OCI-LY3 (cell line): ENCODE results near the gene MGA.

ENCODE experiments used
- H2AFZ ChIP-seq: fragments of 200-600, 300-600 bp; shearing (Covaris generic); 2 replicates; pipeline ENCODE4 v1.6.0; 2014; ENCODE audit warnings: antibody characterized with exemption, low read depth, low read length
- H3K27ac ChIP-seq: fragments of 200-600, 300-600 bp; sonication (generic); 2 replicates; pipeline ENCODE4 v1.5.1; 2014; ENCODE audit warnings: mild to moderate bottlenecking, low read length, moderate library complexity, mixed read lengths
- H3K27me3 ChIP-seq: fragments of 200-600, 300-600 bp; sonication (generic); 2 replicates; pipeline ENCODE4 v1.6.1; 2014; ENCODE audit warnings: low read depth, low read length, mixed read lengths
- H3K36me3 ChIP-seq: fragments of 200-600, 300-600 bp; sonication (generic); replicated peaks from 2 replicates; pipeline ENCODE3; 2014; ENCODE audit warnings: low read depth, low read length, mixed read lengths
- H3K4me1 ChIP-seq: fragments of 300-600, 200-600 bp; sonication (generic); 2 replicates; pipeline ENCODE4 v1.6.1; 2014; ENCODE audit warnings: low read length, mixed read lengths
- H3K4me2 ChIP-seq: fragments of 200-600, 300-600 bp; sonication (generic); 2 replicates; pipeline ENCODE4 v1.6.1; 2014; ENCODE audit warnings: low read length, mixed read lengths
- H3K4me3 ChIP-seq: fragments of 300-600, 200-600 bp; sonication (generic); 2 replicates; pipeline ENCODE4 v1.5.1; 2014; ENCODE audit warnings: antibody characterized with exemption, mild to moderate bottlenecking, low read length, moderate library complexity
- H3K79me2 ChIP-seq: fragments of 300-600, 200-600 bp; shearing (Covaris generic); 2 replicates; pipeline ENCODE4 v1.6.1; 2014; ENCODE audit warnings: mild to moderate bottlenecking, low read length, mixed read lengths
- H3K9ac ChIP-seq: fragments of 300-600, 200-600 bp; shearing (Covaris generic); 2 replicates; pipeline ENCODE4 v1.6.0; 2014; ENCODE audit warnings: mild to moderate bottlenecking, low read length, moderate library complexity
- H3K9me3 ChIP-seq: fragments of 200-600, 300-600 bp; shearing (Covaris generic); 2 replicates; pipeline ENCODE4 v1.6.1; 2014; ENCODE audit warnings: low read length, mixed read lengths; ENCODE audit not compliant: insufficient read depth
- H4K20me1 ChIP-seq: fragments of 200-600, 300-600 bp; sonication (generic); 2 replicates; pipeline ENCODE4 v1.6.1; 2016; ENCODE audit warnings: low read length, mixed read lengths; ENCODE audit not compliant: insufficient read depth
- EZH2phosphoT487 ChIP-seq: fragments of 200-600 bp; shearing (Covaris generic); IDR thresholded peaks from 2 replicates; pipeline ENCODE4 v1.6.1; 2018; ENCODE audit warnings: antibody characterized with exemption, mixed run types, low read depth
- TF ChIP-seq, protein P1 (sequence below): fragments of 200-600, 300-600 bp; sonication (generic); IDR thresholded peaks from 2 replicates; pipeline ENCODE4 v1.5.1; 2014; ENCODE audit warnings: antibody characterized with exemption, low read length, low read depth

Gene MGA

DNA sequence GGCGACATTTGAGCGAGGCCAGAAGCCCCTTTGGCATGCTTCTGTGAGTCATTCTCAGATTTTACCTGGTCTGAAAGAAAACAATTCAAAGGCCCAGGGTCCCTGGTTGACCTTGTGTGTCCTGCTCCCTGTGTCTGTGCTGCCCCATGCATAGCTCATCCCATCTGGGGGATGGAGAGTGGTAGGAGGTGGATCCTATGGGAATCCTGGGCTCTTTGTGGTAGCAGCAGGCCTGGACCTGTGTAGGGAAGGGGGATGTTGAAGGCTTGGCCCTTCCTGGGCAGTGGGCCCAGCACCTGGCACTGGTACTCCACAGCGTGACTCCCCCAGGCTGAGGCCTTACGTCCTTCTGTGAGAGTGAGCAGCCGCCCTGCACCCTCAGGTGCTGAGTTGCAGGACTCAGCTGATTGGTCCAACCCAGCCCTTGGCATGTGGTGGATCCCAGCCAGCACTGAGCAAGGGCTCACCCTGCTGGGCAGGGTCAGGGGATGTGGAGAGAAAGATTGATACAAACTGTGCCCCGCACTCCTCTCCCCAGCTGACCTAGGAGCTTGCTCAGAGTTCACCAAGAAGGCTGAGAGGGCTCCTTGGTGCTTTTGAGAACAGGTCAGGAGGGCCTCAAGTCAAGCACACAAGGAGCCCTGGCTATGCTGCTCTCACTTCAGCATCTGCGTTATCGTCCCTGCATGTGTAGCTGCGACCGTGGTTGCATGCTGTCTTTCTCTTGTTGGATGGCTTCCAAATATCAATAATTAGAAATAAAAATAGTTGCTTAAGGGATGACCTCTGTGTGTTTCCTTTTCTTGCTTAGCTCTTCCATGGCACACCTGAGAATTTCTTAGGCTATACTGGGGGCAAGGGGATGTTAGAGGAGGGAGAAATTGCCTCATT, 146.3 kb downstream of the MGA start:
- no peak overlapping the region for H3K27ac ChIP-seq
- H3K4me3 ChIP-seq, result no peak overlapping the region
- TF ChIP-seq EZH2phosphoT487, result no peak
- TF ChIP-seq, protein P1, sequence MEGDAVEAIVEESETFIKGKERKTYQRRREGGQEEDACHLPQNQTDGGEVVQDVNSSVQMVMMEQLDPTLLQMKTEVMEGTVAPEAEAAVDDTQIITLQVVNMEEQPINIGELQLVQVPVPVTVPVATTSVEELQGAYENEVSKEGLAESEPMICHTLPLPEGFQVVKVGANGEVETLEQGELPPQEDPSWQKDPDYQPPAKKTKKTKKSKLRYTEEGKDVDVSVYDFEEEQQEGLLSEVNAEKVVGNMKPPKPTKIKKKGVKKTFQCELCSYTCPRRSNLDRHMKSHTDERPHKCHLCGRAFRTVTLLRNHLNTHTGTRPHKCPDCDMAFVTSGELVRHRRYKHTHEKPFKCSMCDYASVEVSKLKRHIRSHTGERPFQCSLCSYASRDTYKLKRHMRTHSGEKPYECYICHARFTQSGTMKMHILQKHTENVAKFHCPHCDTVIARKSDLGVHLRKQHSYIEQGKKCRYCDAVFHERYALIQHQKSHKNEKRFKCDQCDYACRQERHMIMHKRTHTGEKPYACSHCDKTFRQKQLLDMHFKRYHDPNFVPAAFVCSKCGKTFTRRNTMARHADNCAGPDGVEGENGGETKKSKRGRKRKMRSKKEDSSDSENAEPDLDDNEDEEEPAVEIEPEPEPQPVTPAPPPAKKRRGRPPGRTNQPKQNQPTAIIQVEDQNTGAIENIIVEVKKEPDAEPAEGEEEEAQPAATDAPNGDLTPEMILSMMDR, result no peak
- H3K4me1 ChIP-seq, result no peaks in the 10 kb centered on the region
- no peaks in the 10 kb centered on the region for H3K79me2 ChIP-seq
- H3K36me3 ChIP-seq, result no peaks in the 10 kb centered on the region
- H3K27me3 ChIP-seq, result no peaks in the 10 kb centered on the region
- H2AFZ ChIP-seq, result no peak overlapping the region
- H3K4me2 ChIP-seq, result no peak overlapping the region
- no peaks in the 10 kb centered on the region for H3K9me3 ChIP-seq
- H4K20me1 ChIP-seq, result no peaks in the 10 kb centered on the region
- no peak overlapping the region for H3K9ac ChIP-seq

DNA sequence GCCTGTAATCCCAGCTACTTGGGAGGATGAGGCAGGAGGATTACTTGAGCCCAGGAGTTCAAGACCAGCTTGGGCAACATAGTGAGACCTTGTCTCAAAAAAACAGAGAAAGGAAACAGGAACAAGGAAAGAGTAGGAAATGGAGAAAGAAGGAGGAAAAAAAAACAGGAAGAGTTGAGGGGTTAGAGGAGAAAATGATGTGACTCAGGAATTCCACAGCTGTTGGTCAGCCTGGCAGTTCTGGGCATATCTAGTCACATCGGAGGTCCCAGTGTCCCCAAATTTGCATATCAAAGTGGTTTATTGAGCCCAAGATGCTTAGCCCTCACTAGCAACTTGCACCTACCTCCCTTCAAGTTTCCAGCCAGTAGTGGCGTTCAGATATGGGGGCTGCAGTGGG, 148.9 kb downstream of the MGA start:
- no peak overlapping the region for H3K4me2 ChIP-seq
- H3K36me3 ChIP-seq, result no peaks in the 10 kb centered on the region
- no peaks in the 10 kb centered on the region for H4K20me1 ChIP-seq
- H3K9me3 ChIP-seq, result no peaks in the 10 kb centered on the region
- no peak overlapping the region for H2AFZ ChIP-seq
- no peak for TF ChIP-seq EZH2phosphoT487
- TF ChIP-seq, protein P1, result no peak
- H3K4me1 ChIP-seq, result no peaks in the 10 kb centered on the region
- H3K4me3 ChIP-seq, result no peak overlapping the region
- H3K79me2 ChIP-seq, result no peaks in the 10 kb centered on the region
- no peak overlapping the region for H3K9ac ChIP-seq
- no peak overlapping the region for H3K27ac ChIP-seq
- no peaks in the 10 kb centered on the region for H3K27me3 ChIP-seq

DNA sequence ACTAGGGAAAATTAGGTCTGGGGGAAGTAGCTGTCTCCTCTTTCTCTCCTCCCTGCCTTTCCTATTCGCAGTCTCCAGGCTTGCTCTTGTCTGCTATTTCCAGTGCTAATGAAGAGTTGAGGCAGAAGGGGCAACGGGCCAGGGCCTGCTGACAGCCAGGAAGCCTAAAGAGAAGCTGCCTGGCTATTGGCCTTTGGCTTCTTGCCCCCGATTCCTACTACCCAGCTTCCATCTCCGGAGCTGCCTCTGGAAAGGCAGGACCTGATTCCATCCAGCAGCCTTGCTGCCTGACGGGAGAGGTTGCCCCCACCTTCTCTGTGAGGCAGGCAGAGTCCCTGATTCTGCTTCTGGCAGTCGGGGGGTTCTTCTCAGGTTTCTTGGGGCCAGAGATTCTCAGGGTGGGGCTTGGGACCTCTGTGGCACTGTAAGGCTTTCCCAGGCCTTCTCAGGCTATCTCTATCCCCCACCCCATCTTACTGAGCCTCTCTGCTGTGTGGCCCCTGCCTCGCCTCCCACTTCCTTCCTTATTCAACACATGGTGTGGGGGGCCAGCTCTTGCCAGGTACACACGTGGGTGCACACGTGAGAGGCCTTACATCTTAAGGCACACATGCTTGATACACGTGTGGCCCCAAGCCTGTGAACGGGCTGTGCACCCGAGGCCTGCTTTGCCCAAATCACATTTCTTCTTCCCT, 149.5 kb downstream of the MGA start:
- Histone ChIP-seq H3K27ac (no peak overlapping the region), H3K4me3 (no peak overlapping the region), H2AFZ (no peak overlapping the region), H3K4me1 (no peaks in the 10 kb centered on the region), H4K20me1 (no peaks in the 10 kb centered on the region), H3K36me3 (no peaks in the 10 kb centered on the region), H3K4me2 (no peak overlapping the region), H3K9me3 (no peaks in the 10 kb centered on the region), H3K27me3 (no peaks in the 10 kb centered on the region), H3K9ac (no peak overlapping the region), H3K79me2 (no peaks in the 10 kb centered on the region)
- TF ChIP-seq EZH2phosphoT487, result no peak
- TF ChIP-seq, protein P1, result no peak
